Activated T-cell treated with anti-CD3 and anti-CD28 coated beads, Interleukin-2, amount 50 U/mL, for 1 hour (primary cell): ENCODE measurements around the gene MAG.
A peak's percentile ranks its signal among the peaks of the same experiment; 100 is the strongest.

Experiments
- DNase-seq: peaks from one replicate; pipeline ENCODE4 v3.0.0-alpha.2; 2020

Gene MAG

DNA sequence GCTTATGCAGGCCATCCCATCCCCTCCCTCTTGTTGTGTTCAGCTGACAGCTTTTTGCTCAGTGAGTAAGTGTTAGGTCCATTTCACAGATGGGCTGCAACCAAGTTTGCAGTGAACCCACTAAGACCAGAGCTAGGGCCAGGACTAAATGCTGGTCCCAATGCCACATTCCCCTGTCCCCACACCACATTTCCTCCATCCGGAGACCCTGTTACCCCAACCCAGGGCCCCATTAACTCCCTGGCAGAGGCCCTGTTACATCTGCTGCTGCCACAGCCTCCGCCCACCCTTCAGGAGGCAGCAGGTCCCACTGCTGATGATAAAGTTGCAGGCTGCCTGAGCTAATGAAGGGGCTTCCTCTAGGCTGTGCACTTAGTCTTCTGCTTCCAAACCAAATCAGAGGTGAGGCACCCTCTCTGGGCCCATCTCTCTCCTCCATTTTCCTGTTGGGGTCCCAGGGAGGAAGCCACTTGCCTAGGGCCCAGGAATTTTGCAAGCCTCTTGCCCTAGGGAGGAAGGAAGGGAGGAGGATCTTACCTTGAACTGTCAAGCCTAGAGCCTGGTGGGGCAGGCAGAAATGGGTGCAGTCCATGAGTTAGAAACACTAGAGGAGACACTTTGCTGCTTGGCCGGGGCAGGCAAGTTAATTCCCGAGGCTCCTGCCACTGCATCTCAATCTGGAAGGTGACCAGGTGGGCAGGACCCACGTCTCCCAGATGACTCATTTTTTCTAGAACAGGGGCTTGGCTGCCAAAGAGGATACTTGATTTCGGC lies 26.6 kb upstream of the MAG start:
- peak; percentile 23 for DNase-seq

DNA sequence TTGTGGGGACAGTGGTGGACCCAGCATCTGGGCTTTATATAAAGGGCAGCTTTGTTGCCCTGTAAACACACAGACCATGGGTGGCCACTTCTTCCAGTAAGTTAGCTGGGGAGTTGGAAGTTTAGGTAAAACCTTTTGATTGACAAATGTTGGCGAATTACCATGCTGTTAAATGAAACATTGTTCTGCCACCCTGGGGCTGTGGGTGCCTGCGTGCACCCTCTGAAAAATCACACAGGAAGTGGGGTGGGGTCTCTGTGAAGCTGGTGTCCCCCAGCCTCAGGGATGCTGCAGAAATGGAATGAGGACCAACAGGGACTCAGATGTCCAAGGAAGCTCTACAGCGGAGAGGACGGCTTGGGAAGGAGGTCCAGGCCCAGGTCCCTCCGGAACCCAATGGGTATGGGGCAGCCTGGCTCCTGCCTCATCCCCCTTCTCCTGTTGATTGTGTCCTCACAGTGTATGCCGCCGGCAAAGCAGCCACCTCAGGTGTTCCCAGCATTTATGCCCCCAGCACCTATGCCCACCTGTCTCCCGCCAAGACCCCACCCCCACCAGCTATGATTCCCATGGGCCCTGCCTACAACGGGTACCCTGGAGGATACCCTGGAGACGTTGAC lies 26.0 kb upstream of the MAG start:
- peak; percentile 27 for DNase-seq

DNA sequence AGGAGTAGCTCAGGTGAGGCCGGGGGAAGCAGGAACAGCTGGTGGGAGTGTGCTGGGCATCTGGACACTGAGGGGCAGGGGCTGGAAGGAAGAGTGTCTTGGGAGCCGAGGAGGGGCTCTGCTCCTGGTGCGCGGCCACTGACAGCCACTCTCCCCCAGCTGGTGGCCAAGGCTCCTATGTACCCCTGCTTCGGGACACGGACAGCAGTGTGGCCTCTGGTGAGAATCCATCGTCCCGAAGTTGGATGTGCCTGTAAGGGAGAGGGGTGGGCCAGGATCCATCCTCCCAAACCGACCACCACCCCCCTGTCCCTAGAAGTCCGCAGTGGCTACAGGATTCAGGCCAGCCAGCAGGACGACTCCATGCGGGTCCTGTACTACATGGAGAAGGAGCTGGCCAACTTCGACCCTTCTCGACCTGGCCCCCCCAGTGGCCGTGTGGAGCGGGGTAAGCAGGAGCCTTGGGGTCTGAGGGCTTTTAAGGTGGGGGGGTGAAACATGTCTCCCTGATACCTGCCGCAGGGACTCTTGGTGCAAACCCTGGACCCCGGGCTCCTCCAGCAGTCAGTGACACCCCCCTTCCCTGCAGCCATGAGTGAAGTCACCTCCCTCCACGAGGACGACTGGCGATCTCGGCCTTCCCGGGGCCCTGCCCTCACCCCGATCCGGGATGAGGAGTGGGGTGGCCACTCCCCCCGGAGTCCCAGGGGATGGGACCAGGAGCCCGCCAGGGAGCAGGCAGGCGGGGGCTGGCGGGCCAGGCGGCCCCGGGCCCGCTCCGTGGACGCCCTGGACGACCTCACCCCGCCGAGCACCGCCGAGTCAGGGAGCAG lies 25.2 kb upstream of the MAG start:
- no peak for DNase-seq

DNA sequence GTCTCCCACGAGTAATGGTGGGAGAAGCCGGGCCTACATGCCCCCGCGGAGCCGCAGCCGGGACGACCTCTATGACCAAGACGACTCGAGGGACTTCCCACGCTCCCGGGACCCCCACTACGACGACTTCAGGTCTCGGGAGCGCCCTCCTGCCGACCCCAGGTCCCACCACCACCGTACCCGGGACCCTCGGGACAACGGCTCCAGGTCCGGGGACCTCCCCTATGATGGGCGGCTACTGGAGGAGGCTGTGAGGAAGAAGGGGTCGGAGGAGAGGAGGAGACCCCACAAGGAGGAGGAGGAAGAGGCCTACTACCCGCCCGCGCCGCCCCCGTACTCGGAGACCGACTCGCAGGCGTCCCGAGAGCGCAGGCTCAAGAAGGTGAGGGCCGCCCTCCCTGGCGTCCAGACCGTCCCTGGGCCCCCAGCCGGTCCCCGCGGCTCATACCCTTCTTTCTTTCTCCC lies 24.6 kb upstream of the MAG start:
- DNase-seq, result no peak

DNA sequence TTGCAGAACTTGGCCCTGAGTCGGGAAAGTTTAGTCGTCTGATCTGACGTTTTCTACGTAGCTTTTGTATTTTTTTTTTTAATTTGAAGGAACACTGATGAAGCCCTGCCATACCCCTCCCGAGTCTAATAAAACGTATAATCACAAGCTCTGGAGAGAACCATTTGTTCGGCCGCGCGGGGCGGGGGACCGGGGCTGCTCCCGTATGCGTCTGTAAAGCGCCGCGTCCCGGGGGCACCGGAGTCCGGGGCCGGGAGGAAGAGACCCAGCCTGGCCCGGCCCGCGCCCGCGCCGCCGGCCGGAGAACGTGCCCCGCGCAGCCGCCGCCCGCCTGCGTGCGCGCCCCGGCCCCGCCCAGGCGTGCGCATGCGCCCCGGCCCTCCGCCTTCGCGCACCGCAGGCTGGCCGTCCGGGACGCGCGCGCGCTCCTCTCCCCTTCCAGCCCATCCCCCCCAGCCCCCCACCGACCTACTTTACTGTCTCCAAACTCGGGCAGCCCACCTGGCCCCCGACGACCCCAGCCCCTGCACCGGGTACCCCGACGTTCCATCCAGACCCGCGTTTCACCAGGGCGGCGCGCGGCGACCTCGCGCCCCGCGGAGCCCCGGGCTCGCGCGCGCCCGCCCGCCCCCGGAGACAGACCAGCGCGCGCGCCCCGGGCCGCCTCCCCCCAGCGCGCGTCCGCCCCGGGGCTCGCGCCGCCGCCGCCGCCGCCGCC lies 24.0 kb upstream of the MAG start:
- peak; percentile 83 for DNase-seq

DNA sequence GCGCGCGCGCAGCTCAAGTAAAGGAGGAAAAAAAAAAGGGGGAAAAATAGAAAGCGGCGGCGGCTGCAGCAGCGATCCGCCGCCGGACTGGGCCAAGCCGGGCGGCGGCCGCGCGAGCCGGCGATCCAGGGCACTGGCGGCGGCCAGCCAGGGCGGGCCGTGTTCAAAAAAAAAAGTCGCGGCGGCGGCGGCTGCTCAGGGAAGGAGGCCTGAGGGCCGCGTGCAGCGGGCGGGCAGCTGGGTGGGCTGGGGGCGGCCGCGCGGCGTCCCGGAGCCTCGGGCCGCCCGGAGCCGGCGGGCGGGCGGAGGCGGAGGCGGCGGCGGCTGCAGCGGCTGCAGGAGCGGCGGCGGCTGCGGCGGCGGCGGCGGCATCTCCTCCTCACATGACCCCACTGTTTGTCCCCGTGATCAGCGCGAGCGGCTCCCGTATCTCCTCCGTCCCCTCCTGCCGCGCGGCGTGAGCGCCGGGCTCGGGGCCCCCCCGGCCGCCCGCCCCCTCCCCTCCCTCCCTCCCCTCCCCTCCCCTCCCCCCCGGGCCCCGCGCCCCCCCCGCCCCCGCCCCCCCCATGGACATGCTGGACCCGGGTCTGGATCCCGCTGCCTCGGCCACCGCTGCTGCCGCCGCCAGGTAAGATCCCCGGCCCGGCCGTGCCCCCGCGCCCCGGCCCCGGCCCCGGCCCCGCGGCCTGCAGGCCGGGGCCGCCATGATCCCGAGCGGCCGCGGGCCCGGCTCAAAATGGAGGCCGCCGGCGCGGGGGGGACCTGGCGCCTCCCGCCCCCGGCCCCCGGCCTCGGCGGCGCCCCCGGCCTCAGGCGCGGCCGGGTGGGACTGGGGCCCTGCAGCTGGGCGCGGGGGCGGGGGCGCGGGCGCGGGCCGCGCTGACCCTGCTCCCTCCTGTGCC lies 23.2 kb upstream of the MAG start, which contains the start of gene USF2:
TSS of gene USF2 (plus strand) at position 427 of the 902 bp plus-strand sequence. CDS start at position 567, 140 bp downstream.
- DNase-seq, result peak; percentile 68

DNA sequence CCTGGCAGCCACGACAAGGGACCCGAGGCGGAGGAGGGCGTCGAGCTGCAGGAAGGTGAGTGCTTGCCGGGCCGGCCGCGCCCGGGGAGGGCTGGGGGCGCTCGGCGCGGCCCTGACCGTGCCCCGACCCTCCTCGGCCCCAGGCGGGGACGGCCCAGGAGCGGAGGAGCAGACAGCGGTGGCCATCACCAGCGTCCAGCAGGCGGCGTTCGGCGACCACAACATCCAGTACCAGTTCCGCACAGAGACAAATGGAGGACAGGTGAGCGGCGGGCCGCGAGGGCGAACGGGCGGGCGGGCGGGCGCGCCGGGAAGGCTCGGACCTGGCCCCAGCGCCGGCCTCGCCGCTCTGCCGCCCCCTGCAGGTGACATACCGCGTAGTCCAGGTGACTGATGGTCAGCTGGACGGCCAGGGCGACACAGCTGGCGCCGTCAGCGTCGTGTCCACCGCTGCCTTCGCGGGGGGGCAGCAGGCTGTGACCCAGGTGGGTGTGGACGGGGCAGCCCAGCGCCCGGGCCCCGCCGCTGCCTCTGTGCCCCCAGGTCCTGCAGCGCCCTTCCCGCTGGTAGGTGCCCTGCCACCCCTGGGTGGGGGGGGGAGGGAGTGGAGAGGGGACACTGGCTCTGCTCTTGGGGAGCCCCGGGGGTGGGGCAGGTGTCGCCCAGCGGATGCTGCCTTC lies 22.4 kb upstream of the MAG start:
- DNase-seq, result peak; percentile 78

DNA sequence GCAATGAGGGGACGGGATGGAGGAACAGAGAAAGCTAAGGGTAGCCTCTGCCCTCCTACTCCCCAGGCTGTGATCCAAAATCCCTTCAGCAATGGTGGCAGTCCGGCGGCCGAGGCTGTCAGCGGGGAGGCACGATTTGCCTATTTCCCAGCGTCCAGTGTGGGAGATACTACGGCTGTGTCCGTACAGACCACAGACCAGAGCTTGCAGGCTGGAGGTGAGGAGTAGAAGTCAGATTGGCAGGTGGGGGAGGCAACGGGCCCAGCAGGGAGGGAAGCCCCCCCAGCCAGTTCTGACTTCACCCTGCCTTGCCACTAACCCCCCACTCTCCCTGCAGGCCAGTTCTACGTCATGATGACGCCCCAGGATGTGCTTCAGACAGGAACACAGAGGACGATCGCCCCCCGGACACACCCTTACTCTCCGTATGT lies 21.6 kb upstream of the MAG start:
- no peak for DNase-seq

DNA sequence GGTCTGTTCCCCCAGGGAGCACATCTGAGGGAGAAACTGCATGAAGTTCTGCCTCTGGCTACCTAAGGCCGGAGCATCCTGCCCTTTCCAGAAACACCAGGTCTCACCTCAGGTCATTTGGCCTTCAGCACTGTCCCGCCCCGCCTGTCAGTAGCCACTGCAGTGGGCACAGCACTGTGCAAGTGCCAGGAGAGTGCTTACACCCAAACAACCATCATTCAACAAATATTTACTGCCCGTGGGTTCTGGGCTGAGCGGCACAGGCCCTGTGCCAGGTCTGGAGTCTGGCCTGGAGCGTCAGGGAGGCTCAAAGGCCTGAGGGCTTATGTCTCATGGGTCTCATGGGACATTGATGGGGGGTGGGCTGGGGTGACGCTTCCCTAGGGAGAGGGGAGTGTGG lies 20.4 kb upstream of the MAG start:
- DNase-seq, result no peak

DNA sequence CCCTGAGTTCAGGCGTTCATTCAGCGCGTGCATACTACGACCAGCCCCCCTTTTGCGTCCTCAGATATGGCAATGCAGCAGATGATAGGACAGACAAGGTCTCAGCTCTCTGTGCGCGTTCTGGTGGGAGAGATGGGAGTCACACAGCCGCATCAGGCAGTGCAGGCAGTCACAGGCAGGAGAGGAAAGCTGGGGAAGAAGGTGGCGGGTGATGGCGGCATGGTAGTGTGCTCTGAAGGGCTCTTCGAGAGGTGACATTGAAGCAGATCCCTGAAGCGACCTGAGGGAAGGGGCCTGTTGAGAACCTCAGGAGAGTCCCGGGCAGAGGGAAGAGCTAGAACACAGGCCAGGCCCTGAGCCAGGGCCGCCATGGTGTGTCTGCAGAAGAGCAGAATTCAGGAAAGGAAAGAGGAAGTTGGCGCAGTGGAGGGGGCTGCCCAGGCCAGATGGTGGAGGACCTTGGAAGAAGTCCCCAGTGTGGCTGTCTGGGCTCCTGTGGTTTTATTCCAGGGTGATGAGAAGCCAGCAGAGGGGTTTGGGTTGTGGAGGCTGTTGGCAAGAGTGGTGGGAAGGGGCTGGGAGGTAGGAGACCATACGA lies 19.7 kb upstream of the MAG start:
- no peak for DNase-seq

DNA sequence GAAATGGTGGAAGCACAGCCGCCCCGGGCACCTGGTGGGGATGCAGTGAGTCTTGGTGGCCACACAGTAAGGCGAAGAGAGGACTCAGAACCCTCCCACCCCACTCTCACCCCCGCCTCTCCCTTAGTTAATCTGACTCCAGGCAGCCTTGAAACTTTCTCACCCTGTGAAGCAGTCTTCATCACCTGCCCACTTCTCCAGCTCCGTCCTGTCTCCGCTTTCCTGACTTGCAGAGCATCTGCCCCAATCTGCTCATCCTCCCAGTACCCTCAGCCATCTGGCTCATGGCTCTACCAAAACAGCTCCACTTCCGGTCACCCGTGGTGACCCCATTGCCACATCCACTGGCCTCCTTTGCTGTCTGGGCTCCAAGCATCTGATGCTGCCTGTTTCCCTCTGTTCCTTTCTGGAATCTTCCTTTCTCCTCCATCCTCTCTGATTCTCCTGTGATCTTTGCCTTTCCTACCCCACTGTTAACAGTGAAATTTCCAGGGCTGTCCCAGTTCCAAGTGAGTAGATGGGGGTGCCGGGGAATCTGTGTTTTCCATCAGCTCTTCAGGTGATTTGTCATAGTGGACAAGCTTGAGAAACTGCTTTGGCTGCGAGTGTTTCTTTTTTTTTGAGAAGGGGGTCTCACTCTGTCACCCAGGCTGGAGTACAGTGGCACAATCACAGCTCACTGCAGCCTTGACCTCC lies 18.9 kb upstream of the MAG start:
- DNase-seq, result no peak

DNA sequence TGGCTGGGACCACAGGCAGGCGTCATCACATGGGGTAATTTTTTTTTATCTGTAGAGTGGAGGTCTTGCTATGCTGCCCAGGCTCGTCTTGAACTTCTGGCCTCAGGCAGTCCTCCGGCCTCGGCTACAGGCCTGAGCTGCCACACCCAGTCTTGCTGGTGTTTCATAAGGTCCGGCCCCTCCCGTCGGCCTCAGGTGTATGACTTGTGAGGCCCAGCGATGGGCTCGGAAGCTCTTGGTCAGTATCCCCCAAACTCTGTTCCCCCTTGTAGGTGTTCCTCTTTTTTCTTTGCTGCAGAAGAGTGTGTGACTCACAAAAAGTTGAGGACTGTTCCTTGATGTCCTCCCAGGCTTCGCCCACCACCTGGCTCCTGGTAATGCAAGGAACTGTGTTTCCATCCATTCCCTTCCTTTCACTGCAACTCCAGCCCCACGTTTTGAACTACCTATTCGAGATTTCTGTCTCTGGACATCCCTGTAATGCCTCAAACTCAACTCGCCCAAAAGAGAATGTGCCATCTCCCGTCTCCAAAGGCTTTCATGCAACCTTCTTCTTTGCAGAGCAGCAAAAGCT lies 18.2 kb upstream of the MAG start:
- no peak for DNase-seq

DNA sequence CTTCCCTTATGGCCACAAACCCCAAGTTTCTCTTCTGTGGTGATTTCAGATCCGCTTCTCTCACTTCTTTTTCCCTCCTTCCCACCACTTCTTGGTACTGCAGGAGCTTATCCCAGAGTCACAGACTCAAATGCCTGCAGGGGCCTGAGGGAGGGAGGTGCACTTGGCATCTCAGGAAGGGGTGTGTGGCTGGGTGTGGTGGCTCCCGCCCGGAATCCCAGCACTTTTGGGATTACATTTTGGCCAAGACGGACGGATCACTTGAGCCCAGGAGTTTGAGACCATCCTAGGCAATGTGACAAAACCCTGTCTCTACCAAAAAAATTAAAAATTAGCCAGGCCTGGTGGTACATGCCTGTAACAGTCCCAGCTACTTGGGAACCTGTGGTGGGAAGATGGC lies 17.6 kb upstream of the MAG start:
- DNase-seq, result no peak

DNA sequence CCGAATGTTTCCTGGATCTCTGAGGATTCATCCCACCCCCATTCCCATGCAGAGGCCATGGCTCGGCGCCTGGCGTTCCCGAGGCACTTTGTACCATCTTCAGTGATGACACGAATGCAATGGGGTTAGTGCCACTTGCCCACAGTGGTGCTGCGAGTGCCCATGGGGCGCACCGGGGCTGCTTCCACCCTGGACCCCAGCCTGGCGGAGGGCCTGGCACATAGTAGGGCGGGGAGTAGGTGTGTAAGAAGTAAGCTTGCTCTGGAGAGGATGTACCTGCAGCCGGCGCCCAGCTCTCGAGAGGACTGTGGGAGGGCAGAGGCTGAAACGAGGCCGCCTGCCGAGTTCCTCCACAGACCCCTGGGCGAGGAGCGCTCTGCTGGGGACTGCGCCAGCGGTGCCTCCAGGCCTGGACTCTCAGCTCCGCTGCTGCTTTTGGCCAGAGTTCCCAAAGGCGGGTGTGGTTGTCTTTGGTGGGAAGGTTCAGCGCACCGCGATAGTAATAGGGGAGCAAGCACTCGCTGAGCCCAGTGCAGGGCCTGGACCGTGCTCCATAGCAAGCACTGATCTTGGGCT lies 15.2 kb upstream of the MAG start:
- no peak for DNase-seq

DNA sequence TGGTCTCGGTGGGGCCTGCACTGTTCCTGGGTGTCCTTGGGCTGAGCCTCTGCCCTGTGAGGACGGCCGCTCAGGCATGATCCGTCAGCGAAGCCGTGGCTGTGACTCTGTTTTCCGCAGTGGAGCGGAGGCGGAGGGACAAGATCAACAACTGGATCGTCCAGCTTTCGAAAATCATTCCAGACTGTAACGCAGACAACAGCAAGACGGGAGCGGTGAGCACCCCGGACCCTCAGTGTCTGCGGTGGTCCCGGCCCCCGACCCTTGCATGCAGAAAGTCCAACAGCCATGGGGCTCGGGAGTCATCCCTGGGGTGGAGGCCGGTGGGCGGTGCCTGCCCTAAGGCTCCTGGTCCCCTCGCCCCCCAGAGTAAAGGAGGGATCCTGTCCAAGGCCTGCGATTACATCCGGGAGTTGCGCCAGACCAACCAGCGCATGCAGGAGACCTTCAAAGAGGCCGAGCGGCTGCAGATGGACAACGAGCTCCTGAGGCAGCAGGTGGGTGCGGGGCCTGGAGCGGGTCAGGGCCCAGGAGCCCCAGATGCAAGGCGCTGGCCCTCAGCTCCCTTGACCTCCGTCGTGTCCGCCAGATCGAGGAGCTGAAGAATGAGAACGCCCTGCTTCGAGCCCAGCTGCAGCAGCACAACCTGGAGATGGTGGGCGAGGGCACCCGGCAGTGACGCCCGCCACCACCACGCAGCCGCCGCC lies 13.2 kb upstream of the MAG start:
- no peak for DNase-seq

DNA sequence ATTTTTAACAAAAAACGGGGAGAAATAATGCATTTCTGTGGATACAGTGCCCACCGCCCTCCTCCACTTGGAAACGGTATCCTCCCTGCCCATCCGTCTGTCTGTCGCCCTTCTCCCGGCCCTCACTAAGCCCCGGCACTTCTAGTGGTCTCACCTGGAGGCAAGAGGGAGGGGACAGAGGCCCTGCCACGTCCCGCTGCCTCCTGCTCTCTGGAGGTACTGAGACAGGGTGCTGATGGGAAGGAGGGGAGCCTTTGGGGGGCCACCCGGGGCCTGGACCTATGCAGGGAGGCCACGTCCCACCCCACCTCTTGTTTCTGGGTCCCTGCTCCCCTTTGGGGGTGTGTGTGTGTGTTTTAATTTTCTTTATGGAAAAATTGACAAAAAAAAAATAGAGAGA lies 12.6 kb upstream of the MAG start:
- DNase-seq, result no peak

DNA sequence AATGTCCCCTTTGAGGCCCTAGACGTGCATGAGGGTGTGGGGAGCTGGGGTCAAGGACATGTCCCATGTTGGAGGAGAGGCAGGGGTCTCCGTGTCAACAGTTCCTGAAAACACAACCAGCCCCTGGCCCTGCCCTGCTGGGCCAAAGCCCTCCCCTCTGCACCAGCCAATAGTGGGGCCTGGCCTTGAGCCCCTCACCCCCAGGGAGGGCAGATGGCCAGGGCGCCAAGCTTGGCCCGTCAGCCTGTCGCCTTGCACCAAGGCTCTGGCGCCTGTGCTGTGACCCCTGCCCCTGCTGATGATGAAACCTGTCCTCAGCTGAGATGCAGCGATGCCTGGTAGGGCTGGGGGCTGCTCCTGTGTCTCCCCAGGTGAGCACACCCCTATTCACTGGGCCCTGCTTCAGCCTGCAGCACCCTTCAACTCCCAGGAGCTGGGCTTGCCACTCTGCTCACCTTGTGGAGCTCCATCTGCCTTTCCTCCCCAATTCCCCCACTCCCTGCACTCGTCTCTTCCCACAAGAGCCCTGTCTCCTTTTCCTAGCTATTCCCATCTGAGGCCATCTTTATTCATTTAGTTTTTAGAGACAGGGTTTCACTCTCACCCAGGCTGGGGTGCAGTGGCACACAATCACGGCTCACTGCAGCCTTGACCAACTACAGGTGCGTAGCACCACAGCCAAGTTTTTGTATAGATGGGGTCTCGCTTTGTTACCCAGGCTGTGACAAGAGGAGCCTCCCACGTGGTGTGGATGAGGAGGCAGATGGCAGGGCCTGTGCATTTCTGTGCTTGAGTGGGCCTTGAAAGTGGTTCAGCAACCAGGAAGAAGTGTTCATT lies 11.8 kb upstream of the MAG start:
- no peak for DNase-seq

DNA sequence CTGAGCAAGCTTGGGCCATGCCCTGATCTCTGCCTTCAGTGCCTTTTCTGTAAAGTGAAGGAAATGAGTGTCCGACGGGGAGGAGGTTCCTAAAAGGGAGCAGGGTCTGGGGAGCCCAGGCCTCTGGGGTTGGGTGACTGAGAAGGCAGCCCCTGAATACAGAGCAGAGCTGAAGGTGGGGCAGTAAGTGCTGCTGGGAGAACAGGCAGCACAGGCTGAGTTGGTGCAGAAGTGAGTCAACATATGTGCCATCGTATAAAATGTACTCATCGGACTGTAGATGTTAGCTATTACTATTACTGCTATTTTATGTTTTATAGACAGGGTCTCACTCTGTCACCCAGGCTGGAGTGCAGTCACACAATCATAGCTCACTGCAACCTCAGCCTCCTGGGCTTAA lies 10.7 kb upstream of the MAG start:
- DNase-seq, result no peak
